GM23338 (cell line): ENCODE data around the gene SMAD1.

ENCODE experiments used
- CTCF ChIP-seq, 2 experiments: fragments of 200-600 bp in 1 of 2; sonication (generic) in 1 of 2; conservative IDR thresholded peaks; 2 replicates each; pipeline versions ENCODE4 v1.5.1 to v1.6.1; 2016 to 2017; ENCODE audit warnings: antibody characterized with exemption in 2 of 2, low read depth in 2 of 2, mild to moderate bottlenecking in 2 of 2, moderate library complexity in 1 of 2
- EZH2 ChIP-seq: fragments of 200-600 bp; sonication (generic); IDR thresholded peaks from one replicate; pipeline ENCODE4 v1.8.0; 2017; ENCODE audit warnings: antibody characterized with exemption, mild to moderate bottlenecking, low read depth; ENCODE audit not compliant: unreplicated experiment
- POLR2AphosphoS5 ChIP-seq: IDR thresholded peaks from 2 replicates; pipeline ENCODE4 v1.6.1; 2016; ENCODE audit warnings: antibody characterized with exemption, low read depth

DNA sequence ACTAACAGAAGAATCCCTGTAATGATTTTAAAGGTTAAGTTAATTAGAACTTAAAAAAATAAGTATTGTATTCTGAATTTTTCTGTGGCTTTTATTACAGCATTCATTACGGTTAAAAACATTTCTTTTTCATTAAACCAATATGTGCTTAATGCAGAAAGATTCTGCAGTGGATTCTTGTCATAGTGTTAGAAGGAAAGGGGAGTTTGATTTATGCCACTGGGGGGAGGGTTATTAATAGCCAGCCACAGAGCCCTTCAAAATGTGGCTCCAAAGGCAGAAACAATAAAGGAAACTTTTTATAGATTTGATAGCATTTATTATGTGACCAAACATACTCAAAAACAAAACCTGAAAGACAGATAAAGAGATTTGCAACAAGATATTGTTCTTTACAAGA is 9.1 kb downstream of the SMAD1 start:
- TF ChIP-seq CTCF (conservative IDR thresholded peaks at IDR 0.05; ENCODE audit: low read depth in 2 of 2) (no peak), EZH2 (no peak), POLR2AphosphoS5 (no peak)
